Measurements from ENCODE around the gene SLIT3.

The SLIT3 gene

GRCh38 chr5:168867241-168867640 lies 433.7 kb downstream of the SLIT3 start:
- no peak overlapping the region for H2AFZ ChIP-seq (ENCODE audit: low read depth, low read length, severe bottlenecking)
- no peaks in the 10 kb centered on the region for H3F3A ChIP-seq (ENCODE audit: insufficient read depth)
- no peaks in the 10 kb centered on the region for H3K27me3 ChIP-seq (ENCODE audit: low read length)
- no peaks in the 10 kb centered on the region for H3K9me2 ChIP-seq (replicated peaks; ENCODE audit: insufficient read depth, low read length)
- H3K4me3 ChIP-seq (ENCODE audit: insufficient read depth, low read length, poor library complexity, severe bottlenecking), result no peak overlapping the region
- no peak overlapping the region for H3K9ac ChIP-seq (ENCODE audit: low read length)
- H3K4me2 ChIP-seq (ENCODE audit: low read depth, low read length, poor library complexity, severe bottlenecking), result no peak overlapping the region
- H4K20me1 ChIP-seq (ENCODE audit: low read depth, low read length), result no peaks in the 10 kb centered on the region
- TF ChIP-seq EZH2phosphoT487 (conservative IDR thresholded peaks at IDR 0.05; ENCODE audit: low read length) (no peak), CTCF (IDR thresholded peaks at IDR 0.05; ENCODE audit: insufficient read depth, low read length, poor library complexity, severe bottlenecking) (no peak)
- H3K36me3 ChIP-seq (ENCODE audit: low read length), result no peaks in the 10 kb centered on the region
- H3K9me3 ChIP-seq (ENCODE audit: insufficient read depth, low read length), result no peaks in the 10 kb centered on the region
- H3K27ac ChIP-seq (ENCODE audit: low read depth, low read length), result no peak overlapping the region
- H3K79me2 ChIP-seq (ENCODE audit: insufficient read depth, low read length), result no peaks in the 10 kb centered on the region

GRCh38 chr5:168865968-168866367 lies 435.0 kb downstream of the SLIT3 start:
- Histone ChIP-seq H3K9me2 (replicated peaks; ENCODE audit: insufficient read depth, low read length) (no peaks in the 10 kb centered on the region), H4K20me1 (ENCODE audit: low read depth, low read length) (no peaks in the 10 kb centered on the region), H3K4me2 (ENCODE audit: low read depth, low read length, poor library complexity, severe bottlenecking) (no peak overlapping the region), H3K9ac (ENCODE audit: low read length) (no peak overlapping the region), H3K36me3 (ENCODE audit: low read length) (no peaks in the 10 kb centered on the region), H2AFZ (ENCODE audit: low read depth, low read length, severe bottlenecking) (no peak overlapping the region), H3K9me3 (ENCODE audit: insufficient read depth, low read length) (no peaks in the 10 kb centered on the region), H3K27ac (ENCODE audit: low read depth, low read length) (no peak overlapping the region), H3K4me3 (ENCODE audit: insufficient read depth, low read length, poor library complexity, severe bottlenecking) (no peak overlapping the region), H3K27me3 (ENCODE audit: low read length) (no peaks in the 10 kb centered on the region), H3K79me2 (ENCODE audit: insufficient read depth, low read length) (no peaks in the 10 kb centered on the region), H3F3A (ENCODE audit: insufficient read depth) (no peaks in the 10 kb centered on the region)
- TF ChIP-seq EZH2phosphoT487 (conservative IDR thresholded peaks at IDR 0.05; ENCODE audit: low read length) (no peak), CTCF (IDR thresholded peaks at IDR 0.05; ENCODE audit: insufficient read depth, low read length, poor library complexity, severe bottlenecking) (no peak)

- no peaks in the 10 kb centered on the region for H4K20me1 ChIP-seq (ENCODE audit: low read depth, low read length)
- H2AFZ ChIP-seq (ENCODE audit: low read depth, low read length, severe bottlenecking), result no peak overlapping the region
- no peak overlapping the region for H3K4me3 ChIP-seq (ENCODE audit: insufficient read depth, low read length, poor library complexity, severe bottlenecking)
- H3K9me3 ChIP-seq (ENCODE audit: insufficient read depth, low read length), result no peaks in the 10 kb centered on the region
- no peaks in the 10 kb centered on the region for H3K79me2 ChIP-seq (ENCODE audit: insufficient read depth, low read length)
- H3K9ac ChIP-seq (ENCODE audit: low read length), result no peak overlapping the region
- no peaks in the 10 kb centered on the region for H3F3A ChIP-seq (ENCODE audit: insufficient read depth)
- H3K4me2 ChIP-seq (ENCODE audit: low read depth, low read length, poor library complexity, severe bottlenecking), result no peak overlapping the region
- H3K27me3 ChIP-seq (ENCODE audit: low read length), result no peaks in the 10 kb centered on the region
- no peak overlapping the region for H3K27ac ChIP-seq (ENCODE audit: low read depth, low read length)
- H3K9me2 ChIP-seq (replicated peaks; ENCODE audit: insufficient read depth, low read length), result no peaks in the 10 kb centered on the region
- TF ChIP-seq CTCF (IDR thresholded peaks at IDR 0.05; ENCODE audit: insufficient read depth, low read length, poor library complexity, severe bottlenecking), result no peak
- TF ChIP-seq EZH2phosphoT487 (conservative IDR thresholded peaks at IDR 0.05; ENCODE audit: low read length), result no peak
- no peaks in the 10 kb centered on the region for H3K36me3 ChIP-seq (ENCODE audit: low read length)
These were observed 437.9 kb downstream of the SLIT3 start for GRCh38 chr5:168863021-168863420.

Data from SU-DHL-6 (cell line).